Fibroblast of peridontal ligament (primary cell): ENCODE data around the gene SHPK.

Experiments
- DNase-seq: peaks from one replicate; pipeline ENCODE4 v3.0.0-alpha.2; 2010; ENCODE audit errors: extremely low read depth

Gene SHPK

DNA sequence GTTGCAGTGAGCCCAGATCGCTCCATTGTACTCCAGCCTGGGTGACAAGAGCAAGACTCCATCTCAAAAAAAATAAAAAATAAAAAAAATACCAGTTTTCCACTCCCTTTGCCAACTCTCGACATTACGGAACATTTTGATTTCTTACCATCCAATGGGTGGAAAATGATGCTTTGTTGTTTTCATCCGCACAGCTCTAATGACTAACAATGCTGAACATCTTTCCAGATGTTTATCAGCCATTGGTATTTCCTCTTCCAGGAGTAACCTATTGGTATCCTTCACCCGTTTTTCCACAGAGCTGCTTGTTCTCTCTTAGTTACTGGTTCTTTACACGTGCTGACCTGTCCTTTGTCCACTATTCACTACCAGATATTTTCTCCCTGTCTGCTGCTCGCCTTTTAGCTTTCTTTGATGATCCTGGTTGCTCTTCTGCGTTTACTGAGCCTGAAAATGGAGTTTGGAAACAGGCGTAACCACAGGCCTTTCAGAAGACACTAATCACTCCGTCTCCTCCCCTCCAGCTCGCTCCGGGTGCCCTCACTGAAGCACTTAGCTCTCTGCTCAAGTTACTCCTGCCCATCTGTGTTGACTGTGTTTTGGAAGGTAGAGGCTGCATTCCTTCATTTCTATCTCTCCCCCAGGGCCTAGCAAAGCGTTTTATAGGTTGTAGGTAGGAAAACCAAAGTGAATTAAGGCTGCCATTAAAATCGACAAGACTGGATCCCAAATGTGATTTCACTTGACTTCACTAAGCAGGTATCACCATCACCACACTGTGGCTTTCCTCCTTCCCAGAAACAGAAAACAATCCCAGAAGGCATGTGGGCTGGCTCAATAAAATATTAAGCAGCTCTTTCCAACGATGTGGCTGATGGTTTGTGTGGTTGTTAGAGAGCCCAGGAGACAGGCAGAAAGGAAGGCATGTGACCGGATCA, 8.9 kb downstream of the SHPK start:
- DNase-seq, result no peak

DNA sequence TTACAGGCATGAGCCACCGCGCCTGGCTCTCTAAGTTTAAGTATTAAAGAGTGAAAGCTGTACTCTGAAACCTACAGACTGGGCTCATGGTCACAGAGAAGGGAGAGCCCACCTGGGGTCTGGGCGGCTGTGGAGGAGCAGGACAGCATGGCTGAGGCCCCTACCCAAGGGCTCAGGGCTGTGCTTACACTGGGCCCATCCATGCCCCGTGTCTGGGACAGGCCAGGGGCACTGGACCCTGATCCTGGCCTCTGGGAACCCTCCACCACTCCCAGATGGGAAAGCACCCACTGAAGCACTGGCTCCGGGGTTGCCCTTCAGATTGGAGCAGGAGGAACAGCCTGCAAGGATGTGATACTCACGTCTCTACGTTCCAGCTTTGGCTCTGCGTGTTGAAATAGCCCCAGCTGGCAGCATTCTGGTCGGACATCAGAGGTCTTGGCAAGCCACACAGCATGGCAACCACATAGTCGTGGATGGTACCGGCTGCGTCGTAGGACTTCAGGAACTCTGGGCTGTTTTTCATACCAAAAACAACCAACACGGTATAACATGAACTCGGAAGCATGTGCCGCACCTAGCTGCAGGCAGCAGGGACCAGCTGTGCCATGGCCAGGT, 13.0 kb downstream of the SHPK start:
- no peak for DNase-seq

DNA sequence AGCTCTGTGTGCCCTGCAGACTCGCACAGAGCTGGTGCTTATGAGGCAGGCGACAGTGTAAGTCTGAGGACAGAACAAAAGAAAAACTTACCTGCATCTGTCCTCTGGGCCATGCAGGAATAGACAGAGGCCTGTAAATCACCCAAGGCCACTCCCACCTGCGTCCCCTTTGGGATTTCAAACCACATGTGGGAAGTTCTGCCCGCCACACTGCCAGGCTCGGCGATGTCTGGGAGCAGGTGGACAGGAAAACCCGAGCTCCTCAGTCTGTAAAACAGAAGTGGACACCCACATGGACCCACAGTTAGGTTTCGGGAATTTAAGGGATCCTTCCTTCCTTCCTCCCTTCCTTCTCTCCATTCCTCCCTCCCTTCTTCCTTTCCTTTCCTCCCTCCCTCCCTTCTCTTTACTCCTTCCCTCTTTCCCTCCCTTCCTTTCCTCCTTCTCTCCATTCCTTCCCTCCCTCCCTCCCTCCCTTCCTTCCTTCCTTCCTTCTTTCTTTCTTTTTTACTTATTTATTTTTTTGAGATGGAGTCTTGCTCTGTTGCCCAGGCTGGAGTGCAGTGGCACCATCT, 14.8 kb downstream of the SHPK start:
- DNase-seq, result no peak

DNA sequence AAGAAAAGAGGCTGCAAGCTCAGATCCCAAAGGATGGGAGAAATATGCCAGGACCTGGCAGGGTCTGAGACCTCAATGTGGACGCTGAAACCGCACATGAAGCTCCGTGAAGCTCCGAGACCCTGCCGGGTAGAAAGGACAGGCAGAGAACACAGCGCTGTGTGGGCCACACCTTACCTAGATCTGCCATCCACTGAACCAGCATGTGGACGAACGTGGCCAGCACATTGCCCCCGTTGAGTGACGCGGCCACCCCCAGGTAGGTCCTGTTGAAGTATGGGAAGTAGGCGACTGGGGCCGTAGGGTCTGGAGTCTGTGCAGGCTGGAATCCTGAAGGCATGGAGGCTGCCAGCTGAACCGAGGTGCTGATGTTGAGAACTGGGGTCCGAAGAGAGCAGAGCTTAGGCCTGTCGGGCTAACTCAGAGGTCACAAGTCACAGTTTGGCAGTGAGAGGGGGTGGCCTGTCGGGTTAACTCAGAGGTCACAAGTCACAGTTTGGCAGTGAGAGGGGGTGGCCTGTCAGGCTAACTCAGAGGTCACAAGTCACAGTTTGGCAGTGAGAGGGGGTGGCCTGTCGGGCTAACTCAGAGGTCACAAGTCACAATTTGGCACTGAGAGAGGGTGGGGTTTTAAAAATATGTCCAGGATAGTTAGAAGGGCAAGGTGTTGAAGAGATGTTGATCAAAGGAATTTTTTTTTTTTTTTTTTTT, 20.7 kb downstream of the SHPK start:
- no peak for DNase-seq

DNA sequence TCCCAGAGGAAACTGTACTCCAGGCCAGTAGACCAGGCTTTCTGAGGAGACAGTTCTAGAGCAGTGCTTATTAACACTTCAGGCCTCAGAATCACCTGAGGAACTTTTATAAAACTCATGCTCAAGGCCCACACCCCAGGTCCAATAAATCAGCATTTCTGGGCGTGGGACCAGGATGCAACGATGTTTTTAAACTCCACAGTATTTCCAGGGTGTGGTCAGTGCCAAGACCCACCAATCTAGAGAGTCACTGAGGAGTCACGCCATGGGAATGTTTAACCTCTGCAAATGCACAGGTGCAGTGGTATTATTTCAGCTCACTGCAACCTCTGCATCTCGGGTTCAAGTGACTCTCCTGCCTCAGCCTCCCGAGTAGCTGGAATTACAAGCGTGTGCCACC, 22.9 kb downstream of the SHPK start:
- no peak for DNase-seq

DNA sequence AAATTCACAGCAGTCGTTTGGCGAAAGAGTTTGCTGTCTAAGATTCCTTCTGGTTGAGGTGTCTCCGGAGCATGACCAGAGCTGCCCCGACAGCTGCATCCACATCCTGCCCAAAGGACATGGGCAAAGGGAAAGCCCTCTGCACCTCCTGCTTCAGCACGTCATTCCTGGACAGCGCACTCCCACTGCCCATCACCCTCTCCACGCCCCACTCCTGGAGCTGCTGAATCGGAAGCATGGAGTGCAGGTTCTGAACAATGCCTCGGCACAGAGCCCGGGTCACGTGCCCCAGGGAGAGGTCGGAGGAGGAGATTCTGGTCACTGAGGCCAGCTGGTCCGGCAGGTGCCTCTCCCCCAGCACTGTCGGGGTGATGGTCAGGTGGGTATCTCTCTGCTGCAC, 25.5 kb downstream of the SHPK start:
- no peak for DNase-seq

DNA sequence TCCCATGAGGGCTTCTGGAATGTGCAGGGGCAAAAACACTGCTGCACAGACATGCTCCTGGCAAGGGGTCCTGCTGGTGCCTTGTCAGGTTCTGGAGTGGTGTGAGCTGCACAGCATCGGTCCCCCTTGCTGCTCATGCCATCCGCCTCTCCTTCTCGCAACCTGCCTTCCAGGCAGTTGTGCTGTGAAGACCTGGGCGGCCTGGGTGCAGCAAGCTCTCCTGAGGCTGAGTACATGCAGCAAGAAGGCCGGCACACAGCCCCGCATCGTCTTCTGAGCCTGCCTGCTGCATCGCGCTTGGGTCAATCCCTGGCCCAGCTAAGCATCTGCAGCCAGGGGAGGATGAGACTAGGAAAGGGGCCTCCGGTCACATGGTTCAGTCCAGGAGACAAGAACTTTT, 26.4 kb downstream of the SHPK start:
- DNase-seq, result no peak

DNA sequence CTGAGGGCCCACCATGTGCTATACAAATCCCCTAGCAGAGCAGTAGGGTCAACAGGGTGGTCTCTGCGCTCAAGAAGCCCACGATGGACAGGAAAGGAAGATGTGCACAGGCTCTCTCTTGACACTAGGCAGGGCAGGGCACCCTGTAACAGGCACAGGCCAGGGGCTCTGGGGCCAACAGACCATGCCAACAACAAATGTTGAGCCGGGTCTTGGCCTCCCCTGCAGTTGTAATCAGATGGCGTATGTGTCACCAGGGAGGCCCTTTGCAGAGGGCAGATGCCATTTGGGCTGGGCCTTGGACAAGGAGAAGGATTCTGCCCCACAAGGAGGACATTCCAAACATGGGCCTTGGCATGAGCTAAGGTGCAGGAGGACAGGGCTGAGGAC, 32.2 kb downstream of the SHPK start:
- no peak for DNase-seq

DNA sequence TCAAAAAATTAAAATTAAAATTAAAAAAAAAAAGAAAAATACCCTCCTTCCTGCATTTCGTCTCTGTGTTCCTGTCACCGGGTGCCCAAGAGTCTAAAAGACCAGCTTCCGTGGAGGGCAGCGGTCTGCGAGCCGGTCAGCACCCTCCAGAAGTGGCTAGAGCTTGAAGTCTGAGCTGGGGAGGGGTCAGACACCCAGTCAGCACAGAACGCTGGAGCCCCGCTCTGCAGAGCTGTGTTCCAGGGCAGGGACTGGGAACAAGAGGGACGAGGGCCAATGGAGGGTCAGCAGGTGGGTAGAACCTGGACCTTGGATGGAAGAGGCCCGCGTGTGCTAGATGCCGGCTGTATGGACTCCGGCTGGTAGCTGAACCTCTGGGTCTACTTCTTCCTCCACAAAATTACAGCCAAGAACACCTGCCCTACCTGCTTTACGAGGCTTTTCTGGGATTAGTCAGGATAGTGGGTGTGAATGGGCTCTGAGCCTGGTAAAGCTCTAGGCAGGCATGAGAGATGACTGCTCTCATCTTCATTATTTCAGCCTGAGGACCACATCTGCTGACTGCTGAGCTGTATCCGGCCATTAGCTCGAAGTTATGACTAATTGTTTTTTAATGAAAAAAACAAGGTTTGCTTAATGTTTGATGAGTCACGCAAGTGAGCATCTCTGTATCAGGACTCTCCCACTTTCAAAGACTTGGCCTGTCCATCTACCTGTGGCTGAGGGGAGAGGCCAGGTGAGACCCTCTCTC, 32.8 kb downstream of the SHPK start:
- no peak for DNase-seq

DNA sequence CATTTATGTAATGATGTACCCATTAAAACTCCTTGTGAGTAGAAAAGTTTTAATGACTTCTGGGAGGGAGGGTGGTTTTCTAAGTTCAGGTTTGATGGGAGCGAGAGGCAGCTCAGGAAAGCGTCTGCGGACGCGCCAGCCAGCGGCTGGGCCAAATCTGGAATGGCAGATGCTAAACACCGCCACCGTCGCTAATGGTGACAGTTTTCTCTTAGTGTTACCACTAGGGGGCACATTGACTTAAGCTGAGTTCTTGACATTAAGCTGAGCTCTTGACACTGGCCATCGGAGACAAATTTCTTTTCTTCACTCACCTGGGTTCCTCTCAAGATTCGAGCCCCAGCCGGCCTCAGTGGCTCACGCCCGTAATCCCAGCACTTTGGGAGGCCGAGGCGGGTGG, 33.6 kb downstream of the SHPK start:
- DNase-seq, result peak; percentile 8

DNA sequence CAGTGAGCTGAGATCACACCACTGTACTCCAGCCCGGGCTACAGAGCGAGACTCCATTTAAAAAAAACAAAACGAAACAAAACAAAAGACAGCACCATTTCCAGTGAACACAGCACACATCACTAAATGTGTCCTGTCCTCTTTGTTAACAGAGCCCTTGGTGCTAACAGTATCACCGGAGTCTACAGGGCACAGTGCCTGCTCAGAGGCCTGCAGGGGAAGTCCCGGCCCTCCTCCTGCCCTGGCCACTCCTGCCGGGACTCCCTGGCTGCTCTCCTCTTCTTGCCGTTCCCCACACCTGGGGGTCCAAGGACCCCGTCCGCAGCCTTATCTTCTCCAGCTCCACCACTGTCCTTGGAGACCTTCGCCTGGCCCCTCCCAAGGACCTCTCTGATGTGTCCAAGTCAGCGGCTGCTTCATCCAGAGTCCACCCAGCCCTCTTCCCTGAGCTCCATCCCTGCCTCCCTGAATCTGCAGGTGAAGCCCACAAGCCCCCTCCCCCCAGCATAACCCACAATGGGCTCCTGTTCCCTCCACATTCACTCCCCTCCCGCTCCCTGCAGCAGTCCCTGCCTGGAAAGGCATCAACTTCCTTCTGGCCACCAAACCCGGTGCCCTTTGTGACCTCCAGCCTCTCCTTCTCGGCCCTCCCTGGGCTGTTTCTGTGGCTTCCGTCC, 35.4 kb downstream of the SHPK start:
- DNase-seq, result no peak

DNA sequence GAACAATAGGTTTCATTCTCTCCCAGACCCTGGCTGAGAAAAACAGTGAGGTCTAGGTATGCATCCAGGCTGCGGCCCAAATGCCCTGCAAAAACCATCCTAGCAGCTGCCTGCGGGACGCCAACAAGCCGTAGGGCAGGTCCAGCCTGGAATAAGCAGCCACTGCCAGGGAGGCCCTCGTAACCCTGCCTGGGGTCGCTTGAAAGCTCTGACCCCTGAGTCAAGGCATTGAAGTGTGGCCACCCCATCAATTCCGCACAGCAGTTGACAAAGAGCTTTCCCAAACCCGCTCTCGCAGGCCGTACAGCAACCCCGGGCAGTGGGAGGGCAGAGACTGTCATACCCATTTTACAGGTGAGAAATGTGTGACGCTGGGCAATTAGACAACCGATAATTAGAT, 38.0 kb downstream of the SHPK start:
- no peak for DNase-seq

DNA sequence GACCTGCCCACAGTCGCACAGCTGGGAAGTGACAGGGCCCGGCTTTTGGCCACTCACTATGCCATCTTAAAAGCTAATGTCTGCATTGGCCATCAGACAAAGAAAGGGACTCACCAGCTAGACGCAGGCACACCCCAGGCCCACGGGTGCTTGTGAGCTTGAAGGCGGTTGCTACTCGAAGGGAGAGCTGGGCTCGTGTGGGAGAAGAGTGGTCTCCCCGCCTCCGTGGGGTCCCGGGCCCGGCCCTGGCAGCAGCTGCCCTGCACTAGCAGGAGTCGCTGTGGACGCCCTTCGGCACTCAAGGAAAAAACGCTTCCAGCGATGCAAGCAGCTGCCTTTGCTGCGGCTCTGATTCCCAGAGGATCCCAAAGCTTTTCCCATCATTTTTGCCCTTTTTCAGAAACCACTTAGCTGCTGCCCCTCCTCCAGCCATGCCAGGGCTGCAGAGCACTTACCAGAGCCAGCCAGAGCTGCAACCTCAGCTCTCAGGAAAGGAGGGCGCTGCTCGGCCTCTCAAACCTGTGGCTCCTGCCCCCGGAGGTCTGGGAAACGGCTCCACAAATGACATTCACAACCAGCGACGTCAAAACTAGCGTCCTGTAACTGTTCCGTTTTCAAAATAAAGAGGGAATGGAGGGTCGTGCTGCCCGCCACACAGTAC, 39.1 kb downstream of the SHPK start:
- no peak for DNase-seq

DNA sequence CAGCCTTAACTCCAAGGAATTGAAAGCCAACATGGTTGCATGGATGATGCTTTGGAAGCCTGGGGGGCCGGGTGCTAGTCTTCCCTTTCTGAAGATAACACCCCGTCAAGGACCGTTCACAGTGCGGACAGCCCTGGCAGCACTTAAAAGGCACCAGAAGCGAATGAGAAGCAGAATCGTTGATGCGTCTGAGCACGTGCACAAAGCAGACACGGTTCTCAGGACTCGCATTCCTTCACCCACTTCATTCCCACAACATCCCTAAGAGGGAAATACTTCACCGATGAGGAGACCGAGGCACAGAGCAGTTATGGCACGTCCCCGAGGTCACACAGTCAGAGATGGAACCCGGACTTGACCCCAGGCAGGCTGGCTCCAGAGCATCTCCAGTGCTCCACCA, 41.1 kb downstream of the SHPK start:
- DNase-seq, result no peak

DNA sequence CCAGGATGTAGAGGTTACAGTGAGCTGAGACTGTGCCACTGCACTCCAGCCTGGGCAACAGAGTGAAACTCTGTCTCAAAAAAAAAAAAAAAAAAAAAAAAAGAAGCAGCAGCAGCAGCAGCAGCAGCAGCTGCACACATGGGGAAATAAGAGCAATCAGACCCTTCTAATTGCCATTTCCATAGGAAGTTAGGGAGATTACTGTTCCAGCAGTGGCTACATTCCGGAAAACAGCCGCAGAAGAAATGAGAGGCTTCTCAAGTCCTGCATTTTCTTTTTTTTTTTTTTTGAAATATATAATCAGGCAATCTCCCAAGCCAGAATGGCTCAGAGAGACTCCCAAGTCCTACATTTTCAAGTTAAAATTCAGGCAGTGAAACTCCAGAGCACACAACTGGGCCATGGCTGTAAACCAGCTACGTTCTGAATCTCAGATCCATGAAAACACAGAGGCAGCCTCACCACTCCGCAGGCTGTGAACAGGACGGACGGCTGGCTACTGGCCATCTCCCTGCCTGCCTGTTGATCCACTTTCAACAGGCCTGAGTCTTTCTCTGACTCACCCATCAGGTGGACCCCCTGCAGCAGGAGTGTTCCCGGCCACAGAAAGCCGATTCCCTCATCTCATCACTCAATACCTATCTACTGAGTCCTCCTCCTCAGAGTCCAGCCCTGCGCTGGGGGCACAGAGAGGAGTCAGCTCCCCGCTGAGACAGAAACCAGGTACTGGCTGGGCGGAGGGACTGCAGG, 41.8 kb downstream of the SHPK start:
- peak; percentile 20 for DNase-seq

DNA sequence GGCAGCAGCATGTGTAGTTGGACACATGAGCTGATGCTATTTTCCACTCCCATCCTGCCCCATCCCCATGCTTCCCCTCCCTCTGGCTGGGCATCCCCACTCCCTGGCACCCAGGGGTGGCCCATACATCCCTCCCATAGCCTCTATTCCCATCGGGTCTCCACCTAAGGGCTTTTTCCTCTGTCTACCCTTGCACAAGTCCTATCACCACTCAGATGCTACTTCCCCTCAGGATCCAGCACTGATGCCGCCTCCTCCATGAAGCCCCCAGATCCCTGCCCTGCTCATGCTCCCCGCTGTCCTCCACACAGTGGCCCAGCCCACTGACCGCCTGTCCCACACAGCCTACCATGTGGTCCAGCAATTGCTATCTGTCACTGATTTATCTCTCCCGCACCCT, 42.7 kb downstream of the SHPK start:
- no peak for DNase-seq

DNA sequence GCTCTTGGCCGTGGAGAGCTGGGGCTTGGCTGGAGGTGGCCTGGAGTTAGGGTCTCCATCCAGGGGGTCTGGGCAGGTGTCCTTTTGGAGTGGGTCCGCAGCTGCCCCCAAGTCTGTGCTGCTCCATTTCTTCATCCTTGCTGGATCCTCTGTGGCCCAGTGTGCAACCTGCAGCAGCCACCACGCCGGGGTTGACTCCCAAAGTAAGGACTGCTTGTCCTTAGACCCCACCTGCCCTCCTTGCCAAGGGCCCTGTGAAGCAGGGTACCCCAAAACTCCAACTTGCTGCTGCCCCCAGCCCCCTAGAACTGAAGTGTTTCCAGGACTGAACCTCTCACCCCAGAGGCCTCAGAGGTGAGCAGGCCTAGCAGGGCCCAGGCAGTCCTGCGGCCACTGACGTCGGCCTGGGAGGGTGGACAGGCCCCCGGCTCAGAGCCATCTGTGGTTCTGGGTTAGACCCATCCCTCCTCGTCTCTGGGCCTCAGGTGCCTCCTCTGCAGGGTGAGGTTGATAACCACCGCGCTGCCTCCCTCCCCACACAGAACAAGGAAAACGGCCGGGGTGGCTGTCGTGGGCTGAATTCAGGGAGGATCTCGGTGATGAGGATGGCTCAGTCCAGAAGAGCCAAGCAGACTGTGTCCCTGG, 43.7 kb downstream of the SHPK start:
- no peak for DNase-seq

DNA sequence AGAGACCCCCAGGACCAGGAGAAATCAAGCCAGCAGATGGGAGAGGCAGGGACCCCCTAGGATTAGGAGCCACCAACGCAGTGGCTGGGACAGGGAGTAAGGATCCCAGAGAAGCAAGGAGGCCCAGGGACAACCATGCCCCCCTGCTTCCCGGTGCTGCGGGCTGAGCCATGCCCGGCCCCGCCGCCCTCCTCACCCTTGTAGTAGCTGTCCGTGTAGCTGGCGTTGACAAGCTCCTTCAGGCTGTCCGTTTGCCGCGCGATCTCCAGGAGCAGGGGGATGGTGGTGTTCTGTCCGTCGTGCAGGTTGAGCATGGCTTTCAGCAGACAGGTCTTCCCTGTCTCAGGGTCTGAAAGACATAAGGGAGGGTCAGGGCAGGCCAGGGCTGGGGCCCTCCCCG, 45.3 kb downstream of the SHPK start:
- no peak for DNase-seq

DNA sequence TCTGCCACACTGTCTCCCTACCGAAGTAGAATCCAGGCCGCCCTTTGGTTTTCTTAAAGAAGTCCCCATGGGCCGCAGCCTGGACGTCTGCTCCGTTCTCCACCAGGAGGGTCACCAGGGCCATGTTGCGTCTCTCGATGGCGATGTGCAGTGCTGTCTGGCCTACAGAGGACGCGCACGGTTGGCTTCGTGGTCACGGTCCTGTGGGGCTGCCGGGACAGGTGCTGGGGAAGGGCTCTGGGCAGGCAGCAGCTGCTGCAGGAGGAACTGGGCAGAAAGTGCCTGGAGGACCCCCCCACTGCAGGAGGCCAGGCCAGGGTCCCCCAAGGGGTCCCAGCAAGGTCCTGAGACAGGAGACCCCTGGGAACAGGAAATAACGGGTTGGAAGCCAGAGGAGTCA, 45.8 kb downstream of the SHPK start:
- DNase-seq, result no peak
